Amniotic epithelial cell (primary cell): ENCODE results near the gene LRRC74B.

Experiments used
- DNase-seq: peaks from one replicate; pipeline ENCODE4 v3.0.0-alpha.2; 2010; ENCODE audit warnings: low read depth

Gene LRRC74B

GRCh38 chr22:21104126-21104691 lies 58.5 kb downstream of the LRRC74B start:
- no peak for DNase-seq

GRCh38 chr22:21105294-21105693 lies 59.5 kb downstream of the LRRC74B start:
- DNase-seq = no peak

GRCh38 chr22:21106000-21106399 lies 60.3 kb downstream of the LRRC74B start:
- DNase-seq = no peak

DNA sequence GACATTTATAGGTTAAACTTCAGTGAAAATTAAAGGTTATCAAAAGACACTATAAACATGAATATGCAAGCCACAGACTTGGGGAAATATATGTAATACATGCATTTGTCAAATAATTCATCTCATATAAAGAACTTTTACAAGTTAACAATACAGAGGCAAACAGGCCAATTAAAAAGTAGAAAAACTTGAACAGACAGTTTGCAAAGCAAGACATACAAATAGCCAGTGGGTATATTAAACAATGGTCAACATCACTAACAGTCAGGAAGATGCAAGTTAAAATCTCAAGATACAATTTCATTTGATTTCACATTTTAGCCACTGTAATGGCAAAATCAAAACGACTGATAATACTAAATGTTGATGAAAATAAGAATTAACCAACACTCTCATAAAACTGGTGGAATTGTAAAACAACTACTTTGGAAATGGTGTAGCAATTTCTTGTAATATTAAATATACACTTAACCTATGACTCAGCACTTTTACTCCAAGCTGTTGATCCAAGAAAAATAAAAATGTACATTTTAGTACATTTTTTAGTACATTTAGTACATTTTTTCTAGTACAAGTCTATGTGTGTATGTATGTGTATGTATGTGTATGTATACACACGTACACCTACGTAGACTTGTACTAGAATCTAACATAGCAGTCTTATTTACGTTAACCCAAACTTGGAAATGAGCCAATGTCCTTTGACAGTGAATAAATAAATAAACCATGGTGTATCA lies 62.8 kb downstream of the LRRC74B start:
- no peak for DNase-seq
